CD4-positive, alpha-beta memory T cell (primary cell): ENCODE measurements around the gene ERO1B. TPM values are rescaled to one million over a fixed set of nuclear protein-coding genes. Genes with fewer than 3 reads are reported as not detected.

Experiments
- CTCF ChIA-PET: fragments of 350-600 bp; sonication (Branson Sonifier 250); formaldehyde crosslinking; loops from one replicate; lab custom pipeline; 2021; ENCODE audit warnings: inconsistent platforms; ENCODE audit not compliant: partially characterized antibody; lab: Charles Lee
- POLR2A ChIA-PET: fragments of 350-600 bp; sonication (Branson Sonifier 250); formaldehyde crosslinking; loops from one replicate; lab custom pipeline; 2021; ENCODE audit not compliant: partially characterized antibody; lab: Charles Lee
- DNase-seq, 5 donors: peaks; one replicate each; pipeline versions ENCODE4 v3.0.0 to v3.0.0-alpha.2; 2020 to 2022; ENCODE audit warnings: mixed read lengths in 1 of 5
- H3K27ac ChIP-seq: one replicate; pipeline ENCODE4 v1.7.0; 2013; ENCODE audit warnings: low read depth, low read length
- H3K27me3 ChIP-seq: 2 replicates; pipeline ENCODE4 v1.7.0; 2013; ENCODE audit warnings: mild to moderate bottlenecking, low read length, moderate library complexity; ENCODE audit not compliant: insufficient read depth
- H3K36me3 ChIP-seq: 2 replicates; pipeline ENCODE4 v1.7.0; 2013; ENCODE audit warnings: mild to moderate bottlenecking, low read length, moderate library complexity; ENCODE audit not compliant: insufficient read depth
- H3K4me1 ChIP-seq: 2 replicates; pipeline ENCODE4 v1.7.0; 2013; ENCODE audit warnings: mild to moderate bottlenecking, low read length, moderate library complexity; ENCODE audit not compliant: insufficient read depth
- H3K4me3 ChIP-seq, 2 donors: one replicate each; pipeline ENCODE4 v1.7.0; 2013; ENCODE audit warnings: low read length in 2 of 2, mild to moderate bottlenecking in 1 of 2
- H3K9me3 ChIP-seq, 2 donors: one replicate each; pipeline ENCODE4 v1.7.0; 2013; ENCODE audit warnings: low read length in 2 of 2, control low read depth in 1 of 2; ENCODE audit not compliant: control insufficient read depth in 1 of 2
- H3K27ac Mint-ChIP-seq, 7 donors: one replicate each; pipeline ENCODE4 v1.8.0; 2020 to 2021; ENCODE audit warnings: mixed read lengths in 7 of 7, mild to moderate bottlenecking in 6 of 7, inconsistent platforms in 3 of 7, moderate library complexity in 3 of 7
- H3K27me3 Mint-ChIP-seq, 2 donors: one replicate each; pipeline ENCODE4 v1.8.0; 2020 to 2021; ENCODE audit warnings: mixed read lengths in 2 of 2
- H3K36me3 Mint-ChIP-seq, 2 donors: one replicate each; pipeline ENCODE4 v1.8.0; 2020 to 2021; ENCODE audit warnings: mixed read lengths in 2 of 2, inconsistent platforms in 1 of 2, mild to moderate bottlenecking in 1 of 2
- H3K4me1 Mint-ChIP-seq, 4 donors: one replicate each; pipeline ENCODE4 v1.8.0; 2020 to 2021; ENCODE audit warnings: mixed read lengths in 4 of 4, mild to moderate bottlenecking in 1 of 4
- H3K4me3 Mint-ChIP-seq, 8 donors: one replicate each; pipeline ENCODE4 v1.8.0; 2020 to 2021; ENCODE audit warnings: mixed read lengths in 8 of 8, mild to moderate bottlenecking in 7 of 8, moderate library complexity in 6 of 8, inconsistent platforms in 3 of 8
- H3K9me3 Mint-ChIP-seq, 8 donors: one replicate each; pipeline ENCODE4 v1.8.0; 2020 to 2021; ENCODE audit warnings: mixed read lengths in 8 of 8, mild to moderate bottlenecking in 5 of 8, inconsistent platforms in 3 of 8, moderate library complexity in 1 of 8
- intact Hi-C: fragments of 100-400 bp; cut with micrococcal nuclease; formaldehyde crosslinking; loops from one replicate; pipeline ENCODE4 v1.15.1; 2023
- polyA plus RNA-seq, 2 donors: library from polyadenylated mRNA; unstranded; fragments of 300-500 nt; fragmentation: Illumina TruSeq; gene quantifications; one replicate each; pipeline ENCODE4 v1.2.3, GENCODE V29; 2021
- total RNA-seq, 2 experiments: library from RNA; stranded (reverse); gene quantifications; one replicate each; pipeline ENCODE4 v1.2.3, GENCODE V29; 2021

The ERO1B gene
- total and polyA plus RNA-seq, 4 experiments from 2014 or later: 2.4 to 24.5 (median 13.4) TPM

DNA sequence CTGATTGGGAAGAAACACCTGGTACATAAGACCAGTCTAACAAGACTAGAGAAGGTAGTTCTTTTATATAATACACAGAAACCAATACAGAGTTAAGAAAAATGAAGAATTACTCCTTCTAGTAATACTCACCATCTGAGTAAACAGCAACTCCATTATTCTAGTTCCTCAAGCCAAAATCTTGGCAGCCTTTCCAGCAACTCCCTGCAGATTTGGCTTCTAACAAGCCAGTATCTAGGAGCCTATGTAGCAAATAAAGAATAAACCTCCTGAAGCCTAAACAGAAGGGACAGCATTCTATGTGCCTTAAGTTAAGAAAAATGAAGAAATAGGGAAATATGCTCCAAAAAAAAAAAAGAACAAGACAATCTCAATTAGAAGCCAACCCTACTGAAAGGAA, 24.5 kb downstream of the ERO1B start:
- H3K4me3 ChIP-seq: no peak overlapping the region
- no peak overlapping the region for H3K27ac ChIP-seq
- peaks cover 0 to 14% of the 10 kb centered on the region in 2 donors for H3K9me3 ChIP-seq
- intact Hi-C loops: no loop called here
- CTCF ChIA-PET: no interaction called here
- H3K9me3 Mint-ChIP-seq: peaks cover 3 to 47% (median 29%) of the 10 kb centered on the region in 8 donors
- peaks cover 3% of the 10 kb centered on the region for H3K36me3 ChIP-seq
- no peak overlapping the region for H3K27ac Mint-ChIP-seq
- no peaks in the 10 kb centered on the region for H3K27me3 ChIP-seq
- no peaks in the 10 kb centered on the region for H3K4me1 ChIP-seq
- peaks cover 49 to 59% of the 10 kb centered on the region in 2 donors for H3K36me3 Mint-ChIP-seq
- POLR2A ChIA-PET: no interaction called here
- peaks cover 15 to 32% (median 22%) of the 10 kb centered on the region in 4 donors for H3K4me1 Mint-ChIP-seq
- no peak for DNase-seq
- H3K27me3 Mint-ChIP-seq: no peaks in the 10 kb centered on the region
- H3K4me3 Mint-ChIP-seq: peak overlapping the region in 1 of 8 donors; percentile 46

DNA sequence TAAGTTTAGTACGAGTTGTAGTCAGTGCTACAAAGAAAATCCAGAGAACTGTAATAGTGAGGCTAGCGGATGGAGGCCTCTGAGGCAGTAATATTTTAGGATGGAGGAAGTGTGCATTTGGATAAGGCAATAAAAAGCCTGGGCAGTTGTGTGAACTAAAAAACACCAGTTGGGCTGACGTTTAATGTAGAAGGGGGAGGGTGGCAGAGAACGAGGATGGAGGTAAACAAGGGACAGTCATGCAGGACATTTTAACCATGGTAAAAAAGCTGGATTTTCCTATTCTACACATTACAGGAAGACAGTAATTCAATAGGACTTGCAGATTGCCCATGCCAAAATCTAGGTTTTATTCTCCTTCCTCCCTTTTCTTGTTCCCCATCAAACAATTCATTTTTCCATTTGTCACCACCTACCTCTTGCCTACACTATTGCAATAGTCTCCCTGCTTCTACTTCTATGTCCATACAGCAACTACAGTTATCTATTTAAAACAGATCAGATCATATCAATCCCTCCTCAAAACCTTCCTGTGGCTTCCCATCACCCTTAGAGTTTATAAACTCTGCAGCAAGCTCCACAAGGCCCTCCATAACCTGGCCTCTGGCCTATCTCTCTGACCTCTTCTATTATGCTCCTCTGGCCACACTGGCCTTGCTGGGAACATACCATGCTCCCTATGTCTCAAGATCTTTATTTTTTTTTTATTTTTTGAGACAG, 27.7 kb downstream of the ERO1B start:
- peaks cover 34 to 42% of the 10 kb centered on the region in 2 donors for H3K36me3 Mint-ChIP-seq
- Histone ChIP-seq H3K27ac (no peak overlapping the region), H3K4me3 (no peak overlapping the region), H3K4me1 (no peaks in the 10 kb centered on the region), H3K27me3 (no peaks in the 10 kb centered on the region), H3K36me3 (peaks cover 3% of the 10 kb centered on the region), H3K9me3 (peaks cover 0 to 9% of the 10 kb centered on the region in 2 donors)
- DNase-seq: no peak
- ChIA-PET CTCF (no interaction called here), POLR2A (no interaction called here)
- no peaks in the 10 kb centered on the region for H3K27me3 Mint-ChIP-seq
- peaks cover 0 to 21% (median 14%) of the 10 kb centered on the region in 8 donors for H3K9me3 Mint-ChIP-seq
- H3K4me3 Mint-ChIP-seq: no peak overlapping the region
- H3K27ac Mint-ChIP-seq: no peak overlapping the region
- peaks cover 10 to 14% (median 12%) of the 10 kb centered on the region in 4 donors for H3K4me1 Mint-ChIP-seq
- intact Hi-C loops: no loop called here

DNA sequence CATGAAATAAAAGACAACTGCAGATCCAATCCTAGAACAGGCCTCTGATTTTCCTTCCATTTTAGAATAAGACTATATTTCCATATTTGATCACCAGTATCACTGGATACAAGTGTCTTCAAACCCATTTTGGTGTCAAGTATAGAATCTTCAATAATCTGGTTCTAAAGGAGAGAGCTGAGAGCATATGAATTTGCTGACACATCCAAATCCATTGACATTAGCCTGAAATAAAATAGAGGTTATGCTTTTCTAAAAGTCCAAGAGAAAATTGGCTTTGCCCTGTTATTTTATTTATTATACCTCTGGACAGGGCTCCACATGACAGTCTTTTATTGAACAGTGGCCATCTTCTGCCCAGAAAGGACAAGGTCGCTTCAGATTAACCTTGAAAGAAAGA, 28.6 kb downstream of the ERO1B start:
- H3K27me3 Mint-ChIP-seq: no peaks in the 10 kb centered on the region
- peaks cover 7 to 8% (median 7%) of the 10 kb centered on the region in 4 donors for H3K4me1 Mint-ChIP-seq
- no peaks in the 10 kb centered on the region for H3K27me3 ChIP-seq
- ChIA-PET POLR2A (no interaction called here), CTCF (no interaction called here)
- H3K4me3 Mint-ChIP-seq: no peak overlapping the region
- no peak overlapping the region for H3K27ac Mint-ChIP-seq
- H3K9me3 ChIP-seq: peaks cover 0 to 6% of the 10 kb centered on the region in 2 donors
- no peak overlapping the region for H3K27ac ChIP-seq
- no peak overlapping the region for H3K4me3 ChIP-seq
- intact Hi-C loops: no loop called here
- peaks cover 3% of the 10 kb centered on the region for H3K36me3 ChIP-seq
- no peaks in the 10 kb centered on the region for H3K4me1 ChIP-seq
- no peak for DNase-seq
- peaks cover 34 to 42% of the 10 kb centered on the region in 2 donors for H3K36me3 Mint-ChIP-seq
- H3K9me3 Mint-ChIP-seq: peaks cover 0 to 13% (median 9%) of the 10 kb centered on the region in 8 donors

DNA sequence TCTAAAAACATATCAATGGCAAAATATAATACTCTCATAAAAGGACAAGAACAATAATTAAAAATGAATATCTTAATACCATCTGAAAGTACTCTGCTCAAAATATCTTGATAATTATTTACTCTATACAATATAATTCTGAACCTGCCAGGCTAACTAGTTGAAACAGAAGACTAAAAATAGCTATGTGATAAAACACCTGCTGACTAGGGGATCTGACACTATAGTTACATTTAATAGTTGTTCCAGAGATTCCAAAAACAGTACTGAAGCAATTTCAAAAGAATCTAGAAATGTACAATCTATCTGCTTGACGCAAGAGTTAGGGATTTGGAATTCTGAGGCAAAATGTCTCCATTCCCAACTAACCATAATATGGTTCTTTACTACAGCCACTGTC, 30.2 kb downstream of the ERO1B start:
- H3K36me3 ChIP-seq: no peaks in the 10 kb centered on the region
- H3K9me3 ChIP-seq: no peaks in the 10 kb centered on the region
- ChIA-PET CTCF (interaction anchor here (0.5 kb wide), 1 partner anchor 71 kb away, joined by 3 read pairs; no protein-coding TSS in a partner anchor), POLR2A (no interaction called here)
- no peaks in the 10 kb centered on the region for H3K4me1 ChIP-seq
- no peaks in the 10 kb centered on the region for H3K27me3 Mint-ChIP-seq
- H3K4me1 Mint-ChIP-seq: peaks cover 0 to 4% (median 2%) of the 10 kb centered on the region in 4 donors
- no peak for DNase-seq
- no peak overlapping the region for H3K27ac ChIP-seq
- no peaks in the 10 kb centered on the region for H3K27me3 ChIP-seq
- H3K27ac Mint-ChIP-seq: peak overlapping the region in 1 of 7 donors; percentile 47
- H3K9me3 Mint-ChIP-seq: no peaks in the 10 kb centered on the region
- no peak overlapping the region for H3K4me3 Mint-ChIP-seq
- H3K36me3 Mint-ChIP-seq: peaks cover 36 to 42% of the 10 kb centered on the region in 2 donors
- H3K4me3 ChIP-seq: no peak overlapping the region
- intact Hi-C loops: no loop called here

DNA sequence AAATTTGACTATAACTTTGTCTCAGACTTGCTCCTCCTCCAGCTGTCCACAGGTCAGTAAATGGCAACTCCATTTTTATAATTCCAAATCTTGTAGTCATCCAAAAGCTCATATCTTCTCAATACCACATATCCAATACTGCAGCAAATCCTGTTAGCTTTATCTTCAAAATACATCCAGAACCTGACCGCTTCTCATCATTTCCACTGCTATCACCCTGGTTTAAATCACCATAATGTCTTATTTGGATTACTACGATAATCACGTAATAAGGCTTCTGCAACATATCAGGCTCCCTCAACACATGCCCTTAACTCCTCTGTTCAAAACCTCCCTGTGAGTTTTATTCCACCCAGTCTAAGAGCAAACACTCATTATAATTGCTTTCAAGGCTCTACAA, 34.5 kb downstream of the ERO1B start:
- Histone ChIP-seq H3K27ac (no peak overlapping the region), H3K27me3 (no peaks in the 10 kb centered on the region), H3K4me3 (no peak overlapping the region), H3K9me3 (no peaks in the 10 kb centered on the region), H3K36me3 (no peaks in the 10 kb centered on the region), H3K4me1 (no peaks in the 10 kb centered on the region)
- no peaks in the 10 kb centered on the region for H3K9me3 Mint-ChIP-seq
- no peaks in the 10 kb centered on the region for H3K27me3 Mint-ChIP-seq
- H3K27ac Mint-ChIP-seq: no peak overlapping the region
- ChIA-PET POLR2A (no interaction called here), CTCF (no interaction called here)
- H3K36me3 Mint-ChIP-seq: peaks cover 38 to 39% of the 10 kb centered on the region in 2 donors
- H3K4me1 Mint-ChIP-seq: no peaks in the 10 kb centered on the region
- DNase-seq: no peak
- H3K4me3 Mint-ChIP-seq: no peak overlapping the region
- intact Hi-C loops: no loop called here

DNA sequence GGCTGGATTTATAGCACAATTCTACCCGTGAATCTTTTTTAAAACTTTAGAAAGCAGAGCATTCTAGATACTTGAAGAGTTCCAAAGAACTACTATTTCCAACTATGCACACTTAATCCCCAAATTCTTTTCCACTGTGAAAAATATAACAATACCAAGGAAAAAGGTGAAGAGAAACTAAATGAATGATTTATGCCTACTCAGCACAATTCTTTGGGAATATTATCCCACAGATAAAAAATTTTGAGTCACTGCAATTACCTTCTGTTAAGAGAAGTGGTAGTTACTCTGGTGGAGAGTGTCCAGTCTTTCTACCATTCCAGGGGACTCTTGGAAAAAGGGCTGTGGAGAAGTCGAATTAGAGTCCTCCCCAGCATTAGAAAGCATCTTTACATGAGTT, 39.2 kb downstream of the ERO1B start:
- no peak for DNase-seq
- Mint-ChIP-seq H3K9me3 (no peaks in the 10 kb centered on the region), H3K27me3 (no peaks in the 10 kb centered on the region), H3K4me3 (no peak overlapping the region), H3K27ac (no peak overlapping the region), H3K36me3 (peaks cover 24 to 30% of the 10 kb centered on the region in 2 donors), H3K4me1 (no peaks in the 10 kb centered on the region)
- Histone ChIP-seq H3K36me3 (no peaks in the 10 kb centered on the region), H3K4me1 (no peaks in the 10 kb centered on the region), H3K4me3 (no peak overlapping the region), H3K27ac (no peak overlapping the region), H3K27me3 (no peaks in the 10 kb centered on the region), H3K9me3 (no peaks in the 10 kb centered on the region)
- POLR2A ChIA-PET: no interaction called here
- intact Hi-C loops: no loop called here
- CTCF ChIA-PET: no interaction called here

DNA sequence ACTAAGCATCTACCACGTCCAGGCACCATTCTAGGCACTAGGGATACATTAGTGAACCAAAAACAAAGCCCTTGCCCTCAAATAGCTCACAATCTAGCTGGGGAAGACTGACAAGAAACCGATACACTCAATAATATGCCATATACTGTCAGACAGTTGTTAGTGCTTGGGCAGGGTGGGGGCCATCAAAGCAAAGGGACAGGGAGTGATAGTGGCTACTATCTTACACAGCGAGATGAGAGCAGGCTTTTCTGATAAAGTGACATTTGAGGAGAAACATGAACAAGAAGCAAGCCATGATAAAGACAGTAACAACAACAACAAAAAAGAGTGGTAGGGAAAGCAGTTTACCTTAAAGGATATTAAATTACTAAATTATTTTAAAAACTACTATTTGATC, 41.1 kb downstream of the ERO1B start:
- ChIA-PET CTCF (no interaction called here), POLR2A (no interaction called here)
- H3K27ac Mint-ChIP-seq: no peak overlapping the region
- no peaks in the 10 kb centered on the region for H3K9me3 ChIP-seq
- H3K27me3 ChIP-seq: no peaks in the 10 kb centered on the region
- no peaks in the 10 kb centered on the region for H3K36me3 ChIP-seq
- intact Hi-C loops: no loop called here
- H3K27me3 Mint-ChIP-seq: no peaks in the 10 kb centered on the region
- no peak overlapping the region for H3K27ac ChIP-seq
- peaks cover 0 to 2% (median 0%) of the 10 kb centered on the region in 4 donors for H3K4me1 Mint-ChIP-seq
- H3K4me3 Mint-ChIP-seq: no peak overlapping the region
- no peak for DNase-seq
- no peaks in the 10 kb centered on the region for H3K9me3 Mint-ChIP-seq
- H3K36me3 Mint-ChIP-seq: peaks cover 25 to 35% of the 10 kb centered on the region in 2 donors
- H3K4me1 ChIP-seq: no peaks in the 10 kb centered on the region
- no peak overlapping the region for H3K4me3 ChIP-seq
